Urinary bladder (tissue), 4 donors: ENCODE results near the gene FUCA2. TPM values are rescaled to one million over a fixed set of nuclear protein-coding genes. Genes with fewer than 3 reads are reported as not detected.
"Not testable (repeated sequence)": the region's sequence is repeated elsewhere in the genome, so short reads cannot be mapped to it uniquely, and the experiment has no call there.

ENCODE experiments used
- DNase-seq: peaks from one replicate; pipeline ENCODE4 v3.0.0-alpha.2; 2015; ENCODE audit errors: extremely low spot score
- H3K27ac ChIP-seq: one replicate; pipeline ENCODE4 v1.5.1; 2013; ENCODE audit warnings: low read depth, mild to moderate bottlenecking, moderate library complexity
- H3K36me3 ChIP-seq: one replicate; pipeline ENCODE4 v1.6.1; 2013; ENCODE audit warnings: mild to moderate bottlenecking, moderate library complexity; ENCODE audit not compliant: insufficient read depth
- H3K4me1 ChIP-seq: one replicate; pipeline ENCODE4 v1.6.1; 2013; ENCODE audit warnings: mild to moderate bottlenecking, moderate library complexity; ENCODE audit not compliant: insufficient read depth
- H3K4me3 ChIP-seq: one replicate; pipeline ENCODE4 v1.5.1; 2013; ENCODE audit warnings: low read depth, low read length
- WGBS: extraction: QIAGEN DNeasy Blood & Tissue Kit; methylation state at CpG from one replicate; pipeline ENCODE4 v1.1.7; 2013; 5-methylcytosine and 5-hydroxymethylcytosine counted together
- polyA plus RNA-seq: library from polyadenylated mRNA; stranded (reverse); fragments of 200-250 nt; gene quantifications from one replicate; pipeline ENCODE4 v1.2.3, GENCODE V29; 2013
- small RNA-seq: library from RNA; depleted of rRNA; stranded (forward); fragments of <200 nt; gene quantifications from one replicate; pipeline ENCODE3, GENCODE V24; 2014
- total RNA-seq: library from RNA; depleted of rRNA; stranded (reverse); fragments of >200 nt; gene quantifications from one replicate; pipeline ENCODE4 v1.2.3, GENCODE V29; 2014
- donor health status: healthy with polysubstance abuse.
- donor health status: healthy.

FUCA2 gene
- total and polyA plus RNA-seq, 2 donors, result 37.0 to 46.3 TPM

DNA sequence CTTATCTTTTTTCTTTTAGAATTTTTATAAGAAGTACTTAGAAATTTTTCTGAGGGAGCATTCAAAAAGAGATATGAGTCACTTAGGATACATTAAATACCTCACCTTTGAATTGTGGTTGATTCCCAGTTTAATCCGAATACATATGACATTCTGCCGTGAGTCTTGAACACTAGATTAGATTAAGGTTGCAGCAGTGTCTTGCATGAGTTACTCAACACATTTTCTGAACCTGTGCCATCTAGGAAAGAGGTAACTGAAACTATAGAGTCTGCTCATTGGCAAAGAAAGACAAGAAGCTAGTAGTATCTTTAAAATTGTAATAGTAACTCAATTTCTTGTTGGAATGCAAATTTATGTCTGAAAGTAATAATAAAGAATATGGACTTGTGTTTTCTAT, 46.0 kb downstream of the FUCA2 start:
- Histone ChIP-seq H3K36me3 (peaks cover 4% of the 10 kb centered on the region), H3K4me1 (no peaks in the 10 kb centered on the region), H3K27ac (no peak overlapping the region), H3K4me3 (no peak overlapping the region)
- 86% methylated on average over 2 of the region's 2 CpGs for WGBS
- no peak for DNase-seq

DNA sequence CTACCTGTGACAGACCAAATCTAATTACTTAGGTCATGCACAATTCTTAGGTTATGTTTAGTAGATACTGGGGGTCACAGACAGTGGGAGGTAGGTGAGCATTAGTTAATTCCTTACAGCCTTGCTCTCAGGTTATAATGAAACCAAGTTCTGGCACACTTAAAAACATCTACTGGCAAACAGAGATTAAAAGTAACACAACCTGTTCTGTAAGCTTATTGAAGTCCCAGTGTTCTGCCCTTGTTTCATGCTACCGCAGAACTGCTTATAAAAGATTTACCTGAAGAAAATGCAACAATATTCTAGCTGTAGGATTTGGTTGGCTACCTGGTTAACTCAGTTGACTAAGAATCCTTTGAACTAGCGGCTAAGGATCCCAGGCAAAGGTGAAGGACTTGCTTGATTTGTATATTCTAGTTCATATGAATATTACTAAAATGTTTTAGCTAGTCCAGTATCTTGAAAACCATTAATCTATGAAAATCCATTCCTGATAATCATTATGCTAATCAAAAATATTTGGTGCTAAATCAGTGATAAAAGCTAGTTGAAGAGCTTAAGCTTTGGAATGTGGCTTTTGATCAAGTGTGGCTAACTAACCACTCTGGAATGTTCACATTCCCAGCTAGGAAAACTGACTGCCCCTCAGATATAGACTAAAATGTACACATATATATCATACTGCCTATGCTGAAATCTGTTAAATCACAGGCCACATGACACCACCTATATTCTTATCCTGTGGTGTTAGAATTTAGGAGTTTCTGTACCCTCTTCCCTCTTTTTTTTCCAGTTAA, 53.8 kb downstream of the FUCA2 start:
- 89% methylated on average over 2 of the region's 2 CpGs for WGBS
- no peak overlapping the region for H3K4me3 ChIP-seq
- H3K27ac ChIP-seq, result no peak overlapping the region
- peaks cover 4% of the 10 kb centered on the region for H3K36me3 ChIP-seq
- no peak for DNase-seq
- H3K4me1 ChIP-seq, result no peaks in the 10 kb centered on the region

DNA sequence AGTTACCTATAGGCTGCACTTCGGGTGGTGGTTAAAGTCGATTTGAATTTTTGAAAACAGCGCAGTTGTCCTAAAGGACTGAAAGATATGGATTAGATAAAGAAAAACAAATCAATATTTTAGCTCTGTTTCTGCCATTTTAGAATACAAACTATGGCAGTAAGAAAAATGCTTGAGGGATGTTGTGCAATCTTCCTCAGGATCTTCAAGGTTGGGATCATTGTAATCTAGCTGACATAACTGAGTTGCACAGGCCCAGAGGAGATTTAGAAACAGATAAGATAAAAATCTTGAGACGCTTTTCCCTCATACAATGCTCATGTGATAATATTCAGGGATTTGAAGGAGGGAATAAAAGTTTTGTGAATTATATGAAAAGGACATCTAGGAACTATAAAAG, 60.0 kb downstream of the FUCA2 start:
- Histone ChIP-seq H3K27ac (no peak overlapping the region), H3K4me3 (peak overlapping the region; percentile 62), H3K4me1 (peaks cover 1% of the 10 kb centered on the region), H3K36me3 (peaks cover 2% of the 10 kb centered on the region)
- WGBS, result 28% methylated on average over 4 of the region's 4 CpGs
- no peak for DNase-seq

DNA sequence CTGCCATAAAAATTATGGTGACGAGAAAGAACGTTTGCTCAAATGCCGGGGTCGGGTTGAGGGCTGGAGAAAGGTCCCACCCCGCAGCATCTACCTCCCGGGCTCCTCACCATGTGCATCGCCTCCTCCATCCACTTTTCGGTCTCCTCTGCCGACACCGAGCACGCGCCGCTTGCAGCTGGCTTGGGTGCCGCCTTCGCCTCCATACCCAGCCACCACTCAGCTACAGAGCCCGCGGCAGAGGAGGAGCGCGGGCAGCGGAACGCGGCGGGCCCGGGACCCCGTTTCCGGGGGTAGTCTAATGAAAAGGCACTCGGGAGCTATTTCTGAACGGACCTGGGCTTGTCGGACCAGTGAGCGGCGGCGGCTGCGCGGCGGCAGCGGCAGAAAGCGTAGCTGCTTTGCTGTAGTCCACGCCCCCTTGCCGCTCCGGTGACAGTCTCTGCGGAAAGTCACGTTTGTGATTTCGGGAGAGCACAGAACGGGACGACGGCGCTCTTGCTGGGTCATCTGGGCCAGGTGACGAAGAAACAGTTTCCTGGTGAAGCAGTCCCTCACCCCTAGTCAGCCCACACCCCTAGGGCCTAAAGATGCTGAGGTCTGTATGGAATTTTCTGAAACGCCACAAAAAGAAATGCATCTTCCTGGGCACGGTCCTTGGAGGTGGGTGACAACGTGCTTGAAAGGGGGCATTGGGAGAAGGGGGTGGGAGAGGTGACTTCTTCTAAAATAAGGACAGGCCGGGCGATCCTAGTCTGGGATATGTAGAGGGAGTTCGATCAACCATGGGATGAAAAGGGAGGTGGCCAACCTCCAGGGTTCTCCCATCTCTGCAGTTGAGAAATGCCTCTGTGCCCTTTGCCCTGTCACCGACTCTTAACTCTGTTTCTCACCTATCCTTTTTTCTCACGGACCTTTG, 60.8 kb downstream of the FUCA2 start, which contains the start of the genes ADAT2 and PEX3:
Gene ADAT2, minus strand, starts transcription at position 243 of the 919 bp plus-strand sequence. Its CDS starts 37 bp downstream, at position 206.
Gene PEX3, plus strand, starts transcription at position 353 of the 919 bp plus-strand sequence. Its CDS starts 238 bp downstream, at position 591.
- DNase-seq, result peak; percentile 76
- under 1% methylated on average over 56 of the region's 56 CpGs for WGBS
- Histone ChIP-seq H3K4me1 (peaks cover 1% of the 10 kb centered on the region), H3K36me3 (peaks cover 4% of the 10 kb centered on the region), H3K27ac (peak within 1 kb of the TSS; percentile 53), H3K4me3 (peak within 1 kb of the TSS; percentile 62)

DNA sequence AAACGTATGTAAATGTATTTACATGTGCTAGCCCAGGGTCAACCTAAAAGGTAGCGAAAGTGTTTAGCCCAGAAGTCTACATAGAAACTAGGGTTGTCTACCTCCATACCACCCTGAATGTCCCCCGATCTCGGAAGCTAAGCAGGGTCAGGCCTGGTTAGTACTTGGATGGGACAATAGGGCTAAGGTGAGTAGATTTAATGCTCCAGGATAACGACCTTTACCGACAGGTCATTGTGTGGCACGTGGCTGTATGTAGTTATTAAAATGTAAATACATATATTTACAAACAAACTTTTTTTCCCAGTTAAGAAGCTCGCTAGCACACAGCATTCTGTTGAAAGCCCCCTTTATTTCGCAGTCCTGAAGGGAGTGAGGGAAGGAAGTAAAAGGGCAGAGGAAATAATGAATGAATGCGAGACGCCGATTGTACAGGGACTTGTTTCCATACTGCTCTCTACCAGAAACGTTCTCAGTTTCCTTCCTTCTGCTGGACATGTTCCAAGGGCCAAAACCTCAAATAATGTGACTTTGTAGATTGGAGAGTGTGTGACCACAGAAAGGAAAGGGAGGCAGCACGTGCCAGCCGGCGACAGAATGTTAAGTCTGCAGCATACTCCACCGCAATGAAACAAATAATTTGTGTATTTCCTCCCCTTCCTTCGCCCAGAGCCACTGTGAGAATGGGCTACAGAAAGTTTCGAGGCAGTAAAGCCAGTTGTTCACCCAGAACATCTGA, 61.6 kb downstream of the FUCA2 start:
- 5% methylated on average over 19 of the region's 19 CpGs for WGBS
- Histone ChIP-seq H3K4me3 (peak overlapping the region; percentile 62), H3K36me3 (peaks cover 4% of the 10 kb centered on the region), H3K4me1 (peaks cover 1% of the 10 kb centered on the region), H3K27ac (peak overlapping the region; percentile 18)
- DNase-seq, result peak; percentile 25

DNA sequence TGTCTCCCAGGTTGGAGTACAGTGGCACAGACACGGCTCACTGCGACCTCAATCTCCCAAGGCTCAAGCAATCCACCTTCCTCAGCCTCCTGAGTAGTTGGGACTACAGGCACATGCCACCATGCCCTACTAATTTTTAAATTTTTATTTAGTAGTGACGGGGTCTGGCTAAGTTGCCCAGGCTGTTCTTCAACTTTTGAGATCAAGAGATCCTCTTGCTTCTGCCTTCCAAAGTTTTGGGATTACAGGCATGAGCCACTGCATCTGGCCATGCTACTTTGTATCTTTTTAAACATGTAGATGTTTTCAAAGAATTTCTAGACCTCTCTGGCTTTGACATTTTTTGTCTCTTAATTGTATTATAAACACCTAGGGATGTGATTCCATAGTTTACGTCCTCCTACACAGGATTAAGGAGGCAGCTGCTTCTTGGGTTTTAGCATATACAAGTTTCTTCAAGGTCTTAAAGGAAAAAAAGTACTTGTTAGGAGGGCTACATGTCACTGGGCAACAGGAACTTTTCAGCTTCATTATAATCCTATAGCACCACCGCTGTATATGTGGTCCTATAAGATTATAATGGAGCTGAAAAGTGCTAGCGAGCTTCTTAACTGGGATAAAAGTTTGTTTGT, 62.3 kb downstream of the FUCA2 start:
- no peak for DNase-seq
- Histone ChIP-seq H3K4me1 (peaks cover 1% of the 10 kb centered on the region), H3K36me3 (peaks cover 4% of the 10 kb centered on the region), H3K27ac (no peak overlapping the region), H3K4me3 (peak overlapping the region; percentile 62)
- 71% methylated on average over 6 of the region's 6 CpGs for WGBS

DNA sequence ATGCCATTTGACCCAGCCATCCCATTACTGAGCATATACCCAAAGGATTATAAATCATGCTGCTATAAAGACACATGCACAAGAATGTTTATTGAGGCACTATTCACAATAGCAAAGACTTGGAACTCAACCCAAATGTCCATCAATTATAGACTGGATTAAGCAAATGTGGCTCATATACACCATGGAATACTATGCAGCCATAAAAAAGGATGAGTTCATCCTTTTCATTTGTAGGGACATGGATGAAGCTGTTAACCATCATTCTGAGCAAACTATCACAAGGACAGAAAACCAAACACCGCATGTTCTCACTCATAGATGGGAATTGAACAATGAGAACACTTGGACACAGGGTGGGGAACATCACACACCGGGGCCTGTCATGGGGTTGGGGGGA, 63.7 kb downstream of the FUCA2 start:
- H3K4me1 ChIP-seq, DNase-seq, H3K36me3 ChIP-seq, H3K4me3 ChIP-seq, H3K27ac ChIP-seq: not testable (repeated sequence)
- WGBS, result 100% methylated on average over 2 of the region's 2 CpGs

Small RNA genes within 50 kb of the gene (small RNA-seq; reads per million reads assigned to genes)
- not detected for gene RNA5SP221

Other genes starting within 250 kb of the FUCA2 start
- gene ADAT2, start 61.0 kb downstream of the FUCA2 start, total RNA-seq, result 6.9 TPM
- 3.0 TPM for gene ADAT2, start 61.0 kb downstream of the FUCA2 start, polyA plus RNA-seq
- gene PEX3, start 60.9 kb downstream of the FUCA2 start, total RNA-seq, result 32.5 TPM
- gene PEX3, start 60.9 kb downstream of the FUCA2 start, polyA plus RNA-seq, result 14.8 TPM
- gene PHACTR2, start 166.2 kb upstream of the FUCA2 start, total RNA-seq, result 160 TPM
- 11.2 TPM for gene PHACTR2, start 166.2 kb upstream of the FUCA2 start, polyA plus RNA-seq